LNCaP clone FGC (cell line): ENCODE data around the gene ZNFX1.

ENCODE experiments used
- DNase-seq: peaks from one replicate; pipeline ENCODE4 v3.0.0-alpha.2; 2011; ENCODE audit warnings: low read depth
- H3K4me3 ChIP-seq: 2 replicates; pipeline ENCODE4 v1.5.1; 2011; ENCODE audit warnings: mild to moderate bottlenecking, low read depth, low read length, control low read depth
- CTCF ChIP-seq: IDR thresholded peaks from 2 replicates; pipeline ENCODE4 v1.5.1; 2012; ENCODE audit warnings: mild to moderate bottlenecking; ENCODE audit not compliant: control insufficient read depth, insufficient read depth; ENCODE audit errors: extremely low read depth

The ZNFX1 gene

GRCh38 chr20:49286689-49287551, 9.1 kb upstream of the ZNFX1 start:
- DNase-seq: peak; percentile 85
- no peak for TF ChIP-seq CTCF
- H3K4me3 ChIP-seq: no peak overlapping the region

- DNase-seq: no peak
- H3K4me3 ChIP-seq: no peak overlapping the region
- TF ChIP-seq CTCF: no peak
These were observed 8.1 kb upstream of the ZNFX1 start for GRCh38 chr20:49285813-49286494.

- TF ChIP-seq CTCF: no peak
- no peak for DNase-seq
- H3K4me3 ChIP-seq: 0 out of 2 replicates have a peak overlapping the region, but pooled peaks have one; percentile 1
These were observed 7.4 kb upstream of the ZNFX1 start for GRCh38 chr20:49285233-49285668.

GRCh38 chr20:49284818-49285217, 7.0 kb upstream of the ZNFX1 start:
- H3K4me3 ChIP-seq: no peak overlapping the region
- DNase-seq: no peak
- TF ChIP-seq CTCF: no peak

- no peak for DNase-seq
- TF ChIP-seq CTCF: no peak
- peak overlapping the region; percentile 99; the same call in 1 of the 2 replicates for H3K4me3 ChIP-seq
These were observed 6.1 kb upstream of the ZNFX1 start for GRCh38 chr20:49283703-49284625.

- peak overlapping the region; percentile 99 for H3K4me3 ChIP-seq
- DNase-seq: no peak
- no peak for TF ChIP-seq CTCF
These were observed 5.4 kb upstream of the ZNFX1 start for GRCh38 chr20:49283176-49283702.
